ENCODE data around the gene CLASP2.
"Not testable (repeated sequence)": the region's sequence is repeated elsewhere in the genome, so short reads cannot be mapped to it uniquely, and the experiment has no call there.

CLASP2 gene

GRCh38 chr3:33687406-33688010, 30.5 kb downstream of the CLASP2 start:
- no peak for DNase-seq (ENCODE audit: low read depth in 2 of 2)

GRCh38 chr3:33682770-33683169, 35.3 kb downstream of the CLASP2 start:
- no peak for DNase-seq (ENCODE audit: low read depth in 2 of 2)

GRCh38 chr3:33681667-33682066, 36.4 kb downstream of the CLASP2 start:
- no peak for DNase-seq (ENCODE audit: low read depth in 2 of 2)

GRCh38 chr3:33678073-33678472, 40.0 kb downstream of the CLASP2 start:
- no peak for DNase-seq (ENCODE audit: low read depth in 2 of 2)

- not testable (repeated sequence) for DNase-seq (ENCODE audit: low read depth in 2 of 2)
Measured at GRCh38 chr3:33673436-33673835, 44.6 kb downstream of the CLASP2 start.

- DNase-seq (ENCODE audit: low read depth in 2 of 2) = no peak
Measured at GRCh38 chr3:33668618-33669017, 49.4 kb downstream of the CLASP2 start.

- DNase-seq (ENCODE audit: low read depth in 2 of 2) = no peak
Measured at GRCh38 chr3:33665294-33665693, 52.8 kb downstream of the CLASP2 start.

GRCh38 chr3:33664195-33664594, 53.9 kb downstream of the CLASP2 start:
- no peak for DNase-seq (ENCODE audit: low read depth in 2 of 2)

GRCh38 chr3:33663042-33663441, 55.0 kb downstream of the CLASP2 start:
- no peak for DNase-seq (ENCODE audit: low read depth in 2 of 2)

- DNase-seq (ENCODE audit: low read depth in 2 of 2) = no peak
Measured at GRCh38 chr3:33659856-33660434, 58.1 kb downstream of the CLASP2 start.

GRCh38 chr3:33658991-33659848, 58.8 kb downstream of the CLASP2 start:
- DNase-seq (ENCODE audit: low read depth in 2 of 2) = no peak

GRCh38 chr3:33658621-33658990, 59.4 kb downstream of the CLASP2 start:
- no peak for DNase-seq (ENCODE audit: low read depth in 2 of 2)

- DNase-seq (ENCODE audit: low read depth in 2 of 2) = no peak
Measured at GRCh38 chr3:33658039-33658438, 60.0 kb downstream of the CLASP2 start.

GRCh38 chr3:33652736-33653135, 65.3 kb downstream of the CLASP2 start:
- DNase-seq (ENCODE audit: low read depth in 2 of 2) = no peak

GRCh38 chr3:33651101-33651500, 67.0 kb downstream of the CLASP2 start:
- not testable (repeated sequence) for DNase-seq (ENCODE audit: low read depth in 2 of 2)

GRCh38 chr3:33650495-33650894, 67.6 kb downstream of the CLASP2 start:
- DNase-seq (ENCODE audit: low read depth in 2 of 2) = no peak

GRCh38 chr3:33648793-33649192, 69.3 kb downstream of the CLASP2 start:
- no peak for DNase-seq (ENCODE audit: low read depth in 2 of 2)

- DNase-seq (ENCODE audit: low read depth in 2 of 2) = no peak
Measured at GRCh38 chr3:33646406-33646805, 71.6 kb downstream of the CLASP2 start.

- DNase-seq (ENCODE audit: low read depth in 2 of 2) = no peak
Measured at GRCh38 chr3:33645060-33645647, 72.9 kb downstream of the CLASP2 start.

GRCh38 chr3:33644582-33644981, 73.5 kb downstream of the CLASP2 start:
- no peak for DNase-seq (ENCODE audit: low read depth in 2 of 2)

GRCh38 chr3:33642806-33643205, 75.2 kb downstream of the CLASP2 start:
- DNase-seq (ENCODE audit: low read depth in 2 of 2) = no peak

GRCh38 chr3:33639889-33640288, 78.2 kb downstream of the CLASP2 start:
- no peak for DNase-seq (ENCODE audit: low read depth in 2 of 2)

- DNase-seq (ENCODE audit: low read depth in 2 of 2) = no peak
Measured at GRCh38 chr3:33637482-33637881, 80.6 kb downstream of the CLASP2 start.
